DMS53 treated with DMSO at 0.1 percent for 48 hours (cell line): ENCODE results near the gene EXOC6.
A peak's percentile ranks its signal among the peaks of the same experiment; 100 is the strongest.

ENCODE experiments used
- DNase-seq: peaks from one replicate; lab custom pipeline; 2025; ENCODE audit not compliant: unreplicated experiment; lab: John Stamatoyannopoulos, UW

Gene EXOC6

DNA sequence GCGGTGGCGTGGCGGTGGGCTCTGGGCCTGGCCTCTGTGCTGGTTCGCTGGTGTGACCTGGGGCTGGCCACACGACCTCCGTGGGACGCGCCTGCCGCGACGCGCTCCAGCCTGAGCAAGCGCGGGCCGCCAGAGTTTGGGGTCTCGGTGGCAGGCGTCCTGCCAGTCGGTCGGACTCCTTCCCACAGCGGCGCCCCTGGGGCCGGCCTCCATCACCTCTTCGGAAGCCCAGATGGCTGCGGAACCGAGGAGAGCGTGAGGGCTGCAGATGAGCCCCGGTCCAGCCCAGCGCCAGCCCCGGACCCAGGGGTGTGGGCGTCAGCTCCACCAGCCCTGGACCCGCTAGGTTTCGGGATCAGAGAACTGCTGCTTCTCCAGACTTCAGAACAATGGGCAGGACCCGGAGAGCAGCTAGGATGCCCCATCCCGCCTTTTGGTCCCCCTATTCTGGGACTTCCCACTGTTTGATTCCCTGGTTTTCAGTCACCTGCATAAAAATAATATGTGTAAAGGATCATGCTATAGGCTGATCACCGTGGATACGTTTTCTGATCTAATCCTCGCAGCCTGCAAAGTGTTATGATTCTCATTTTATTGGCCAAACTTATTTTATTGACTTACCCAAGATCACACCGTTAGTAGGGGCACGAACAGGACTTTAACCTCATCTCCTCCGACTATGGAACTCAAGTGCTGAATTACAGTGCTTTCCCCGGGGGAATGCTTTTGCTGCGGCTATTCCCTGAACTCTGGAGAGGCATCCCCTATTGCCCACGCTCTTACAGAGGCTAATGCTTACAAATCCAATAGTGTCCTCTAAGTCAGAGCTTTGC, 215.0 kb downstream of the EXOC6 start:
- no peak for DNase-seq

DNA sequence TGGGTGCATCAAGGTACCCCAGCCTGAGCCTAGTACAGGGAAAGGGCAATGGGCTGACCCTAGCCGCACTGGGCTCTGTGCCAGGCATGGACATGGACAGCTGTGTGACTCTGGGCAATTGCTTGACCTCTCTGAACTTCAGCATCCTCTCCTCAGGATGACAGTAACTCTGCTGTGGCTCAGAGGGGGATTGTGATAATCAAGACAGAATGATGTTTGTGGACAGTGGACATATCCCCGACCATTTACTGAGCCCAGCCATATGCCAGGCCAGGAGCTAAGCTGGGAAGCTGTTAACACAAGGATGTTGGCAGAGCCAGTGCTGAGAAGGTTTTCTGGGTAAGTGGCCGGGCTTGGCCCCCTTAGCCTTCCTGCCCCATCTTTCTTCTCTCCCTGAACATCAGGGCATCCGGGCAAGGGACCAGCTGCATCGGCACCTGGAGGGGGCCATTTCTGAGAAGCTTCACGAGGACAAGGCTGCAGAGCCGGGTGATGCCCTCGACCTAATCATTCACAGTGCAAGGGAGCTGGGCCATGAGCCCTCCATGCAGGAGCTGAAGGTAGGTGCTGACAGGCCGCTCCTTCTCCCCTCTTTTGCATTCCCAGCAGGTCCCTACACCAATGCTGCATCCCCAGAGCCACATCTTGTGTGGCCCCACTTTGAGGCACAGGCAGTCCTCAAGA, 215.8 kb downstream of the EXOC6 start:
- no peak for DNase-seq

DNA sequence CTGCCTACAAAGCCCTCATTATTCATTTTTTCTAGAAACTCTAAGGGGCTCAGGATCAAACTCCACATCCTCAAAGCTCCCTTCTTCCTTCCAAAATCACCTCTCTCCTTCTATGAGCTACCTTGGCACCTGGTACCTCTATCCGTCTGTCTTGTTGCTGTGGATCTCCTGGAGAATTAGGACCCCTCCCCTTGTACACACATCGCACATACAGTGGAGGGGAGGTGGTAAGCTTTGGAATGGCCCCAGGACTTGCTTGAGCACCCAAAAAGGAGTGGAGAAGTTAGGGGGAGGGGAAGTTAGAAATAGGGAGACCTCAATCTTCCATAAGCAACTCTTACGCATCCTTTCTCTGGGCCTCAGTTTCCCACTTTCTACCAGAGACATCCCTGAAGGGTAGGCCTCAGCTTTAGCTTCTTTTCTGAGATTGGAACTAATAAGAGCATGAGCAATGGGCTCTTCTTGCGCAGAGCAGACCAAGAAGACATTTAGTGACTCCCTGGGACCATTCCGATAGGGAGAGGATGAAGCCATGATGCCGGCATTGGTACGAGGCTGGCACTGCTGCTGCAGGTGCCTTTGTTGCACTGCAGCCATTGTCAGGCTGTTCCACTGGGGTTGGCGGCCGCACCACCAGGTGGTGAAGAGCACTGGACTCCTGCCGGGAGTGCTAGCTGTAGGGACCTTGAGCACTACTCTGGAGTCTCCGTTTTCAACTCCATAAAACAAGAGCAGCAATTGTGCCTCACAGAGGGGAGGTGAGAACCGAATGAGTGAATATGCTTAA, 216.7 kb downstream of the EXOC6 start:
- no peak for DNase-seq

DNA sequence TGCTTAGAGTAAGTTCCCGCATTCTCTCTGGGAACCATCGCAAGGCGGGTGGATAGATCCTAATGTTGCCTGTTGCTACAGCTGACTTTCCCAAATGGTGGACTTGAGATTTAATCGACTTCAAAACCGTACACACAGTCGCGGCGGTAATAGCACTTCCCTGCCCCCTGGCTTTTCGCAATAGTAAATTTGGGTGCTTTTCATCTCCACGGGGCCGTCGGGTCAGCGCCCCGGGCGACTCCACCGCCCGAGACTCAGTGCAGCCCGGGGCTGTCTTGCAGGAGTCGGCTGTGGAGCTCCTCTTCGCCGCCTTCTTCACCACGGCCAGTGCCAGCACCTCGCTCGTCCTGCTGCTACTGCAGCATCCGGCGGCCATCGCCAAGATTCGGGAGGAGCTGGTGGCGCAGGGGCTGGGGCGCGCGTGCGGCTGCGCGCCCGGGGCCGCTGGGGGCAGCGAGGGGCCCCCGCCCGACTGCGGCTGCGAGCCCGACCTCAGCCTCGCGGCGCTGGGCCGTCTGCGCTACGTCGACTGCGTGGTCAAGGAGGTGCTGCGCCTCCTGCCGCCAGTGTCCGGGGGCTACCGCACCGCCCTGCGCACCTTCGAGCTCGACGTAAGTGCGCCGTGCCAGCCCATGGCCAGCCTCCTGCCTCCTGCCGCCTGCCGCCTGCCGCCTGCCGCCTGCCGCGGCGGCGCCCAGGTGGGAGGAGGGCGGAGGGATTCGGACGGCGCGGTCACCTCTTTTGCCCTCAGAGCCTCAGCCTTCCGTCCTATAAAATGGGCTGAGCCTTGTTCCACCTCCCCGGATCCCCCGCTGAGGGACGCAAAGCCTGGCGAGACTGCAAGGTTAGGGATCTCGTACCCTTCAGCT, 217.6 kb downstream of the EXOC6 start:
- no peak for DNase-seq

DNA sequence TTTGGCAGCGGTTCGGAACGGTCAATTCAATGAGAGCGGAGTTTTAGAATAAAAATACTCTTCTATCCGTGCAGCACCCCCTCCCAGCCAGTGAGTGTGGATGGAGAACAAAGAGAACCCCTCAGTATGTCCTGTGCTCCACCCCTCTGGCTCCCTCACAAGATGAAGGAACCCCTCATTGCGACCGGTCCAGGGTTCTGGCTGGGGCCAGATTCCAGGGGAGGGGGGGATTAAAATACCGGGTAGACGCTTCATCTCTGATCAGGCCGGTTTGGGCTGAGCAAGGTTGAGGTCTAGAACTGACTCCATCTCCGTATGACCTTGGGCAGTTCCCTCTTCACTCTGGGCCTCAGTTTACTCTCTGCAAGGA, 218.2 kb downstream of the EXOC6 start:
- no peak for DNase-seq

DNA sequence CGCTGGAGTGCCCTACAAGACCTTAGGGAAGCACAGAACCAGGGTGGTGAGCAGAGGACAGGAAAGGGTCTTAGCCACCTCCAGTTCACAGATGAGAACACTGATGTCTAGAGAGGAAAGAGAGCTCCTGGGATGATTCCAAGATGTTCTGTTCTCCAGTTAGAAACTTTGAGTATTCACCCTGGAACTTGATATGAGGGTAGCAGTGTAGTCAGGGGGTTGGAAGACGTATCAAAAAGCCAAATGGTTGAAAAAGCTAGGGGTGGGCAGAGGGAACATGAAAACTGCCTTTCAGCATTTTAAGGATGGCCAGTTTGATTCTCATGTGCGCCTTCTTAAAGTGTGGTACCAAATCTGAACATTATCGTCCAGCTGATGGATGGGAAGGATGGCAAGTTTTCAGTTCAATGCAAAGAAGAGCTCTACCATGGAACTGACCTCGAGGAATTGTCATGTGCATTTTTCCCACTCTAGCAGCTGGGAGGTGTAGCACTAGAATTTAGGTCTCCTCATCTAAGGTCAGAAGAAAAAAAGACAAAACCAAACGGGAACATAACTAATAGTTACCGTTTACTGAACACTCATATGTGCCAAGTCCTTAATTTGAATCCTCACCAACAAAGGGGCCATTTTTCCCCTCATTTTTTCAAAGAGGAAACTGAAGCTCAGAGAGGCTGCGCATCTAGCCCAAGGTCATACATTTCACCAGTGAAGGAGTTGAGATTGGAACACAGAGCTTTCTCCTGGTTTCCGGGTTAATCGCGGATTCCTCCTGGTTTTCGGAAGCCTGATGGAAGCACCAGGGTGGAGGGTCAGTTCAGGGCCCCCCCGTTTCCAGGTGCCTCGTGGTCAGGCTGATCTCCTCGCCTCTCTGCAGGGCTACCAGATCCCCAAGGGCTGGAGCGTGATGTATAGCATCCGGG, 219.4 kb downstream of the EXOC6 start:
- DNase-seq, result no peak

DNA sequence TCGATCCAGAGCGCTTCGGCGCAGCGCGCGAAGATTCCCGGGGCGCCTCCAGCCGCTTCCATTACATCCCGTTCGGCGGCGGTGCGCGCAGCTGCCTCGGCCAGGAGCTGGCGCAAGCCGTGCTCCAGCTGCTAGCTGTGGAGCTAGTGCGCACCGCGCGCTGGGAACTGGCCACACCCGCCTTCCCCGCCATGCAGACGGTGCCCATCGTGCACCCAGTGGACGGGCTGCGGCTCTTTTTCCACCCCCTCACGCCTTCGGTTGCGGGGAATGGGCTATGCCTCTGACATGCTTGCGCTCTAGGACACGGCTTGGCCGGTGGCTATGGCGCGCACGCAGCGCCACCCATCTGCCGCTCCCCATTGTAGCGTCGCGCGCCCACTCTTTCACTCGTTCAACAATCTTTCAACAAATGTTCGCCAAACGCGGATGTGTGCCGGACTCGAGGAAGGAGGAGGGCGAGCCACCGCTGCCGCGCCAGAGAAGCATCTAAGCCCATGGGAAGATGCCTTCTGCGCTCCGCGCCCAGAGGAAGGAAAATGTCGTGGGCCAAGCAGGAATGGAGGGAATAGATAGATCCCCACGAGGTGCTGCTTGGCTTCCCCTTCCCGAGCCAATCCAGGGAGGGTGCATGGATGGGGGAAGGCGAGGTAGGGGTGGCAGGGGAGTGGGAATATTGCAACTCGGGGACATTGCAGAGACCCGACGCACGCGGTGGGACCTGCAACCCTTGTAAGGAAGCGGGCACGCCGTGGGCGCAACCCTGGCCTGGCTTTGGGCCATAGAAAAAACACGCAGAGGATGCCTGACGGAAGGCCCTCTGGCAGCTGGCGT, 220.3 kb downstream of the EXOC6 start:
- DNase-seq, result no peak

DNA sequence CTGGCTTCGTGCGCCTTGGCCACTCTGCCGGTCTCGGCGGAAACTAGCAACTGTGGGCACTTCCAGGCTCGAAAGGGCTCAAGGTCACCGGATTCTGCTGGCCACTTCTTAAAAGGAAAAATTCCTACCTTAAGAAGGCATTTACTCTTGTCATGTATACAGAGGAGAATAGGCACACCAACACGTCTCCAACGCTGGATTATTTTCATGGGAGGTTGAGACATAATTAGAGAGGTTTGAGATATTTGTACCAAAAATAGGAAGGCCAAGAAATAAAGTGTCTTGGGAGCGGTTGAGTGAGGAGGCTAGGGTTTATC, 220.9 kb downstream of the EXOC6 start:
- DNase-seq, result no peak

DNA sequence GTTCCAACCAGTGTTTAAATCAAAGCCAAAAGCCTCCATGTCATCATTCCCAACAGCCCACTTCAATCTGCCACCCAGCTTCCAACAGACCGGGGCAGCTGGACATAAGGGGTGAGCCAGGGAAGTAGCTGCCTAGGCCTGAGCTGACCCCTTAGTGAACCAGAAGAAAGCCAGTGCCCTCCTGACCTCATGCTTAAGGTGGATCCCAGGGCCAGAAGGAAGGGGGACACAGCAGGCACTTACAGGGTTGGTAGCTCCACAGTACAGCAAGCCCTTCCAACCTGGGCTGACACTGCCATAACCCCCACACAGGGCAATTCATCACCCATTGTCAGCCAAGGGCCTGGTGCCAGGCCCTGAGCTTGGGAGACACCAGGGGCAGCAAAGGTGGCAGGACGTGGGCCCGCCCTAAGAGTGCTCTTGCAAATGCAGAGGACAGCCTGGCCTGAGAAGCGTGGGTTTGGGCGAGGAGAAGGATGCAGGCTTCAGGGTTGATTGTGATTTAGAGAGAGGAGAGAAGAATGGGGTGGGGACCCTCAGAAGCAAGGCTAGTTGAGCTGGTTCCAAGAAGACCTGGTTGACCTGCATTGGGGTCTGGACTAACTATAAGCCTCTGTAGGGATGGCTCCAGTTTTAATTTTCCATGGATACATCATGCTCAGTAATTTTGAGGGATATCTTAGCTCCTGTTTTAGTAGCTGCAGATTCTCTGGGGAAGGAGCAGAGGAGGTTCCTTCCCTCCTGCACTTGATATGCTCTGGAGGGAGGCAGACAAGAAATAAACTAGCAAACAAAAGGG, 222.3 kb downstream of the EXOC6 start:
- no peak for DNase-seq

DNA sequence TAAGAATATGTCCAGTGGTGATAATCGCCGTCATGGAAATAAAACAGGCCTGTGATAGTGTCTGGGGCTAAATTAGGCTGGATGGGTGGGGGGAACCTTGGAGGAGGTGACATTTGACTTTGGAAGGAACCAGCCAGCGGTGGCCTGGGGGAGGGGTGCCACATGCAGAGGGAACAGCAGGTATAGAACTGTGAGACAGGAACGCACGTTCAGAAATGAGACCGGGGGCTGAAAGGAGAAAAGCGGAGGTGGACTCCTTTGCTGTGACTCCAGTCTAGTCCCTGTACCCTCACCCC, 222.8 kb downstream of the EXOC6 start:
- no peak for DNase-seq

DNA sequence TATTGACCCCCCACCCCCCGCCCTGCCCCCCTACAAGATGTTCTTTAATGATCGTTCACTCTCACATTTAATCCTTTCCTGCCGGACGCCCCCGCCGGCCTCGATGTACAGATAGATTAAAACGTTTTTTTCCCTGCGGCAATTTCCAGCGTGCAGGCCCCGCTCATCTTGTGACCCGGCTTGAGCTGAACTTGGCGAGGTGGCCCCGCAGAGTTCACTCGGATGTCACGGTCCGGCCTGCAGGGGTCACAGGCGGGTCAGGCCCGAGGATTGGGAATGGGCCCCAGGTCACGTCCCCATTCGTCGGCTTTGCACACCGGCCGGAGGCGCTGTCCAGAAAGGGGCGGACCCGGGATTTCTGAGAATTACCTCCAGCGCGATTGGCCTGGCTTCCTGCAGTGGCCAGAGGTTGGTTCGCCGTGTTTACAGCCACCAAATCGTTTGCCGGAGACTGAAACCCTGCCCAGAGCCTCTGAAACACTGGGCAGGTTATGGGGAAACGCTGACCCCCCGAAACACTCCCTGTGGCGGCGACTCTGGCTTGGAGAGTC, 223.4 kb downstream of the EXOC6 start:
- DNase-seq, result peak; percentile 68

DNA sequence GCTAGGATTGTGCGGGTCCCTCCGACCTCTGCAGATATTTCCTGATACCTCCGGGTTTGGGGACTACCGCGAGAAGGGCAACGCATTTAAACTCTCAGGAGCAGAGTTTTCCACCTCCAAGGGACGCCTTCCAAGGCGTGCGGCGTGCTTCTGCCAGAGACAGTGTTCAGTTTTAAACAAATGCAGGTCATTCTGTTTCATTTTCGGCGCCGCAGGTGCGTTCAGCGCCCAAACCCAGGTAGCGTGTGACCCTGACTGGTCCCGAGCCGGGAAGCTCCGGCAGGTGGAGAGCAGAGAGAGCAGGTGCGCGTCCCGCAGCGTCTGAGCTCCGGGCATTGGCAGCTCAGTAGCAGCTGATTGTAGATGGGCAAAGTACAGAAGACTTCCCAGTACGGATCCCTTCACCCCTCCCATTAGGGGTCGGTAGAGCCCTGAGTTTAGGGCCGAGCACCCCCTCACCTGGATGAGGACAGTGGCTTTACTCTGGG, 223.9 kb downstream of the EXOC6 start:
- DNase-seq, result peak; percentile 64

DNA sequence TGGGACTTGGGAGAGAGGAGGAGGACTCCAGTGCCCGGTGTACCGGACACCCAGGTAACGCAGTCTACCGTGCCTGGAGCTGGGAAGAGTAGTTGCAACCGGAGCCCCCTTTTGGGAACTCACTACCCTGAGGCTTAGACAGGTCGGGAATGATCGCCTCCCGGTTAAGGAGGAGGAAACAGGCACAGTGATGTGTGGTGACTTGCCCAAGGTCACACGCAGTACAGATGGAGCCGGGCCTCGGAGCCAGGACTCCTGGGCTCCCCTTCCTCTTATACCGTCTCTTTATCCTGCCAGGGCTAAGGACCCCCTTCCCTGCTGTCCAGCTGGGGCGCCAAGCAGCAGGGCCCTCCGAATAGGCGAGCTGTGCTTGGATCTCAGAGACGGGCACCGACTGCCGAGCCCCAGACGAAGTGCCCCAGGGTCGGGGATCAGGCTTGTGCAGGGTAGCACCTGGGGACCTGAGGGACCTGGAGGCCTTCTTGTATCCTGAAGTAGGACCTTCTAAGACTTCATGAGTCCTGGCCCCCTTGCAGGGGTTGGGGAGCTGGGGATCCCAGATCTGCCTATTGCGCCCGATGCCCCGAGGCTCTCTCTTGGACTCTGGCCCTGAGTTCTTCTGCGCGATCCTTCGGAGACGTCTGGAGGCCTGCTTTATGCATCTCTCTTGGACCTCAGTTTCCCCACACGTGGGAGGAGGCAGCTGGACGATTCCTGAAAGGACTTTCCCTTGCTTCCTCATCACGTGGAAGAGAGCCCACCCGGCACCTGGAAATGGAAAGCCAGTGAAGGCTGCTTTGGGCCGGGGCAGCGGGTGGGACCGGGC, 224.6 kb downstream of the EXOC6 start:
- no peak for DNase-seq

DNA sequence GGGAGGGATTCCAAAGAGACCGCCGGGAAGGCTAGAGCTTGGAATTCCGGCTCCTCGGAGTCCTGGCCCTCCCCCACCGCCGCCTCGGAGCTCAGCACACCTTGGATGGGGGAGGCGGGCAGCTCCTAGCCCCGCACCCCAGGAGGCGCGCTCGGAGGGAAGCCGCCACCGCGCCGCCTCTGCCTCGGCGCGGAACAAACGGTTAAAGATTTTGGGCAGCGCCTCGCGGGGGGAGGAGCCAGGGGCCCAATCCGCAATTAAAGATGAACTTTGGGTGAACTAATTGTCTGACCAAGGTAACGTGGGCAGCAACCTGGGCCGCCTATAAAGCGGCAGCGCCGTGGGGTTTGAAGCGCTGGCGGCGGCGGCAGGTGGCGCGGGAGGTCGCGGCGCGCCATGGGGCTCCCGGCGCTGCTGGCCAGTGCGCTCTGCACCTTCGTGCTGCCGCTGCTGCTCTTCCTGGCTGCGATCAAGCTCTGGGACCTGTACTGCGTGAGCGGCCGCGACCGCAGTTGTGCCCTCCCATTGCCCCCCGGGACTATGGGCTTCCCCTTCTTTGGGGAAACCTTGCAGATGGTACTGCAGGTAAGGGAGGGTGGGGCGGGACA, 225.3 kb downstream of the EXOC6 start, which contains the start of gene CYP26A1:
TSS of gene CYP26A1 (plus strand) at position 355 of the 608 bp plus-strand sequence. CDS start at position 397, 42 bp downstream.
- DNase-seq, result no peak

DNA sequence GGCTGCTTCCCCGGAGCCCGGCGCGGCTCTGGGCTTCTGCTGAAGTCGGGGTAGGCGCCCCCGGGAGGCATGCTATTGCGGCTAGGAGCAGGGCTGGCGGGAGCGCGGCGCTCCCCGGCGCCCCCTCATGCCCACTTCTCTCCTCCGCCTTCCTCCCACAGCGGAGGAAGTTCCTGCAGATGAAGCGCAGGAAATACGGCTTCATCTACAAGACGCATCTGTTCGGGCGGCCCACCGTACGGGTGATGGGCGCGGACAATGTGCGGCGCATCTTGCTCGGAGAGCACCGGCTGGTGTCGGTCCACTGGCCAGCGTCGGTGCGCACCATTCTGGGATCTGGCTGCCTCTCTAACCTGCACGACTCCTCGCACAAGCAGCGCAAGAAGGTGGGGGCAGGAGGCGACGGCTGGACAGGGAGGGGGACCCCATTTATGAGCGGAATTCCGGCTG, 225.9 kb downstream of the EXOC6 start:
- no peak for DNase-seq

DNA sequence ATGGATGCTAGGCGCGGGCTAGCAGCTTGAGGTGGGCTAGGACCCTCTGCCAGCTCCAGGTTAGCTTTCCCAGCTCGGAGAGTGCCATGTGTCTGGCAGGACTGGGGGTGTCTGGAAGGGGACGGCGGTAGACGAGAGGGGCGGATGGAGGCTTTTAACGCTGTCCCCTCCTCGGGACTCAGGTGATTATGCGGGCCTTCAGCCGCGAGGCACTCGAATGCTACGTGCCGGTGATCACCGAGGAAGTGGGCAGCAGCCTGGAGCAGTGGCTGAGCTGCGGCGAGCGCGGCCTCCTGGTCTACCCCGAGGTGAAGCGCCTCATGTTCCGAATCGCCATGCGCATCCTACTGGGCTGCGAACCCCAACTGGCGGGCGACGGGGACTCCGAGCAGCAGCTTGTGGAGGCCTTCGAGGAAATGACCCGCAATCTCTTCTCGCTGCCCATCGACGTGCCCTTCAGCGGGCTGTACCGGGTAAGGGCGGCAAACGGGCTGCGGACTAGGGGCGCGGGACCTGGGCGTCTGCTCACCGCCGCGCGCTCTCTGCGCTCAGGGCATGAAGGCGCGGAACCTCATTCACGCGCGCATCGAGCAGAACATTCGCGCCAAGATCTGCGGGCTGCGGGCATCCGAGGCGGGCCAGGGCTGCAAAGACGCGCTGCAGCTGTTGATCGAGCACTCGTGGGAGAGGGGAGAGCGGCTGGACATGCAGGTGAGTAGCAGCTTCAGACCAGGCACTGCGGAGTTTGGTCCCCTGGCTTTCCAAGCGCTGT, 226.5 kb downstream of the EXOC6 start:
- no peak for DNase-seq
